NCI-H2171 treated with DMSO at 0.1 percent for 48 hours (cell line): ENCODE measurements around the gene PROX2.
A peak's percentile ranks its signal among the peaks of the same experiment; 100 is the strongest.

Experiments used
- DNase-seq: peaks from one replicate; lab custom pipeline; 2025; lab: John Stamatoyannopoulos, UW

Gene PROX2

GRCh38 chr14:74841230-74842207, 34.4 kb downstream of the PROX2 start:
- DNase-seq = no peak

- DNase-seq = no peak
Observed at GRCh38 chr14:74840603-74841030, 35.3 kb downstream of the PROX2 start.

GRCh38 chr14:74838166-74838565, 37.8 kb downstream of the PROX2 start:
- DNase-seq = no peak

GRCh38 chr14:74836251-74836960, 39.5 kb downstream of the PROX2 start:
- DNase-seq = peak; percentile 63

GRCh38 chr14:74835645-74836250, 40.2 kb downstream of the PROX2 start:
- no peak for DNase-seq

- no peak for DNase-seq
Observed at GRCh38 chr14:74834692-74835392, 41.1 kb downstream of the PROX2 start.

- DNase-seq = no peak
Observed at GRCh38 chr14:74832849-74833248, 43.1 kb downstream of the PROX2 start.

- no peak for DNase-seq
Observed at GRCh38 chr14:74829251-74829650, 46.7 kb downstream of the PROX2 start.

- DNase-seq = peak; percentile 26
Observed at GRCh38 chr14:74826574-74826973, 49.4 kb downstream of the PROX2 start.
